GM12878 (cell line): ENCODE data around the gene PTPN2. TPM values are rescaled to one million over a fixed set of nuclear protein-coding genes. Genes with fewer than 3 reads are reported as not detected.

ENCODE experiments used
- ATAC-seq: fragments of 200-7000 bp; cut with Tn5 transposase; 3 replicates; pipeline ENCODE4 v1.9.1; 2020; ENCODE audit warnings: mild to moderate bottlenecking, moderate library complexity
- BruUV-seq: library from RNA; stranded (reverse); fragments of 400-500 nt; replicated peaks from 2 replicates; lab custom pipeline; 2021; lab: Mats Ljungman, UMichigan
- CTCF ChIA-PET: fragments of 300-600 bp; sonication (Branson Sonifier 250); formaldehyde crosslinking; extraction: SDS; loops from one replicate; lab custom pipeline; 2021; ENCODE audit warnings: inconsistent platforms; lab: Yijun Ruan, JAX
- POLR2A ChIA-PET: fragments of 350-600 bp; formaldehyde crosslinking; extraction: SDS; loops from one replicate; lab custom pipeline; 2021; ENCODE audit warnings: inconsistent platforms; lab: Charles Lee
- RAD21 ChIA-PET: fragments of 300-600 bp; sonication (Branson Sonifier 250); formaldehyde crosslinking; loops from one replicate; lab custom pipeline; 2023; ENCODE audit warnings: antibody characterized with exemption; ENCODE audit not compliant: unreplicated experiment; lab: Charles Lee
- SMC1A ChIA-PET: fragments of 300-600 bp; sonication (Branson Sonifier 250); formaldehyde crosslinking; loops from one replicate; lab custom pipeline; 2023; ENCODE audit not compliant: unreplicated experiment, uncharacterized antibody; lab: Charles Lee
- DNase-seq: peaks from one replicate; pipeline ENCODE4 v3.0.0-alpha.2; 2011; ENCODE audit warnings: low read depth, low spot score
- FAIRE-seq: peaks from 3 replicates; lab custom pipeline; 2011; peaks lifted over from hg19 to GRCh38; lab: Jason Lieb, UNC
- H2AFZ ChIP-seq: 2 replicates; pipeline ENCODE4 v1.6.0; 2011; ENCODE audit warnings: low read depth, low read length, control low read depth; ENCODE audit not compliant: control insufficient read depth
- H3K27ac ChIP-seq: 2 replicates; pipeline ENCODE4 v1.5.1; 2011; ENCODE audit warnings: control low read depth; ENCODE audit not compliant: control insufficient read depth, insufficient read depth
- H3K27me3 ChIP-seq, 2 experiments: replicated peaks in 1 of 2; 2 replicates each; pipeline versions ENCODE4 v1.6.0 to v1.6.1; 2011; ENCODE audit warnings: low read length in 1 of 2; ENCODE audit not compliant: control insufficient read depth in 2 of 2, insufficient read depth in 2 of 2
- H3K36me3 ChIP-seq, 2 experiments: 2 replicates each; pipeline ENCODE4 v1.5.1; 2011; ENCODE audit warnings: low read length in 1 of 2; ENCODE audit not compliant: control insufficient read depth in 2 of 2, insufficient read depth in 2 of 2
- H3K4me1 ChIP-seq: 2 replicates; pipeline ENCODE4 v1.6.1; 2011; ENCODE audit warnings: mild to moderate bottlenecking, low read length, moderate library complexity, mixed read lengths; ENCODE audit not compliant: control insufficient read depth, insufficient read depth
- H3K4me2 ChIP-seq: 2 replicates; pipeline ENCODE4 v1.6.0; 2011; ENCODE audit warnings: control low read depth; ENCODE audit not compliant: control insufficient read depth, insufficient read depth
- H3K4me3 ChIP-seq: fragments of 200-600 bp; sonication (generic); 2 replicates; pipeline ENCODE4 v1.5.1; 2016
- H3K79me2 ChIP-seq: 2 replicates; pipeline ENCODE4 v1.6.0; 2011; ENCODE audit warnings: low read length; ENCODE audit not compliant: control insufficient read depth, insufficient read depth
- H3K9ac ChIP-seq: 2 replicates; pipeline ENCODE4 v1.8.0; 2011; ENCODE audit warnings: low read length, control low read depth, mixed read lengths; ENCODE audit not compliant: control insufficient read depth, insufficient read depth
- H3K9me3 ChIP-seq: replicated peaks from 3 replicates; pipeline ENCODE4 v1.5.1; 2011; ENCODE audit warnings: mild to moderate bottlenecking, low read length; ENCODE audit not compliant: control insufficient read depth, insufficient read depth
- H4K20me1 ChIP-seq: 2 replicates; pipeline ENCODE4 v1.6.0; 2011; ENCODE audit not compliant: control insufficient read depth, insufficient read depth
- BACH1 ChIP-seq: fragments of 450-650 bp; IDR thresholded peaks from 2 replicates; pipeline ENCODE4 v1.6.1; 2017; ENCODE audit warnings: mild to moderate bottlenecking, borderline replicate concordance
- HSF1 ChIP-seq: fragments of 150-350 bp; IDR thresholded peaks from 2 replicates; pipeline ENCODE4 v1.6.1; 2014; ENCODE audit warnings: mild to moderate bottlenecking, low read depth, low read length
- TARDBP ChIP-seq: IDR thresholded peaks from 2 replicates; pipeline ENCODE4 v1.6.1; 2016; ENCODE audit warnings: borderline replicate concordance
- WGBS: methylation state at CpG from one replicate; pipeline ENCODE4 v1.1.6; 2016; ENCODE audit warnings: low lambda C conversion rate; ENCODE audit not compliant: insufficient replicate concordance, insufficient coverage; ENCODE audit errors: missing lambda C conversion rate; 5-methylcytosine and 5-hydroxymethylcytosine counted together
- in situ Hi-C: fragments of 300-500 bp; cut with MboI; formaldehyde crosslinking; loops from 9 replicates; pipeline ENCODE4 v1.14.3; 2018; ENCODE audit warnings: mixed read lengths
- intact Hi-C: fragments of 100-400 bp; cut with micrococcal nuclease; formaldehyde crosslinking; loops from one replicate; pipeline ENCODE4 v1.14.2; 2022; ENCODE audit not compliant: unreplicated experiment
- polyA plus RNA-seq, 11 experiments: library from polyadenylated mRNA; depleted of rRNA in 4 of 11; unstranded in 6 of 11; stranded (reverse) in 5 of 11; fragments of >200 nt; fragmentation: Nextera tagmentation in 4 of 11; fragmentation: Illumina TruSeq in 1 of 11; extraction: Ambion mirVana in 4 of 11; extraction: Trizol in 1 of 11; gene quantifications; 1 replicate in 1 of 11; 2 replicates in 10 of 11; pipeline versions ENCODE4 v1.2.1 to v1.2.3, GENCODE V29; 2011 to 2016; ENCODE audit warnings: inconsistent platforms in 2 of 11, missing spikeins in 2 of 11, low read depth in 1 of 11
- total RNA-seq, 4 experiments: library from RNA; depleted of rRNA in 3 of 4; stranded (reverse); fragments of >200 nt in 3 of 4; fragmentation: Illumina TruSeq in 1 of 4; extraction: Trizol in 1 of 4; gene quantifications; 2 replicates each; pipeline versions ENCODE4 v1.2.1 to v1.2.3, GENCODE V29; 2013 to 2021
- TF ChIP-seq, protein P1 (sequence below): fragments of 450-650 bp; IDR thresholded peaks from 2 replicates; pipeline ENCODE4 v1.6.1; 2016; ENCODE audit warnings: mild to moderate bottlenecking

Gene PTPN2
- total and polyA plus RNA-seq, 10 of the 15 experiments (the other 5 are each of a cell fraction or from before 2014, with no cell fraction given): 46.5 to 86.7 (median 64.6) TPM

DNA sequence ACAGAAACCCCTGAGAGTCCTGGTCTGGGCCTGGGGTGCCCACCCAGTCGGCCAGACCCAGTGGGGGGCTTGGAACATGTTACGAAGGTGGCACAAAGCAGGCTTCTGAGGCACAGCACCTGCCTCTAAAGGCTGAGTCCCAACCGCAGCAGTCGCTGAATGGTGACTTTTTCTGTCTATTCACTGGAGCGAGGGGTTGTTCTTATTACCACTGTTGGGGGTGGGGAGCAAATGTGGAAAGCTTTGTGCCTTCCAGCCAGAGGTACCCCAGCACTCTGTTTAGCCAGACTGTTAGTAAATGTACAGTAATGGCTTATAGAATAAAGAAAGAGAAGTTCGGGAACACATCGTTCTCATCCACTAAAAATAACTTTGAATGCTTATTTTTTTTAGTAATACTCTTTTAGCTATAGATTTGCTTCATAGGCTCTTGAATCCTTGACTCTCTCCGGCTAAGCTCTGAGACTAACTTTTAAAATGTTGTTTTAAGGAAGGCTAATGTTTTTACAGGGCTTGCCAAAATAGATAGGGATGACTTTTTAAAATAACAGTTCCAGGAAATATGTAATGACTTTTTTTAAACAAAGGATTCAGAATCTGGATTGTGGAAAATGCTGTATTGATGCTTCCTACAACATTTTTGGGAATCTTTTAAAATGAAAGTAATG, 23.4 kb upstream of the PTPN2 start:
- no peak overlapping the region for H3K9ac ChIP-seq
- ATAC-seq: no peak
- no peaks in the 10 kb centered on the region; the same call in 2 of the 3 replicates for H3K9me3 ChIP-seq
- POLR2A ChIA-PET: interaction anchor here (1.0 kb wide), 1 partner anchor 16 kb away, joined by 3 read pairs; no protein-coding TSS in a partner anchor
- 31% methylated on average over 8 of the region's 8 CpGs for WGBS
- no peaks in the 10 kb centered on the region for H3K79me2 ChIP-seq
- in situ Hi-C loops: no loop called here
- no peak overlapping the region for H3K4me2 ChIP-seq
- TF ChIP-seq TARDBP (no peak), BACH1 (no peak), HSF1 (no peak)
- TF ChIP-seq, protein P1, sequence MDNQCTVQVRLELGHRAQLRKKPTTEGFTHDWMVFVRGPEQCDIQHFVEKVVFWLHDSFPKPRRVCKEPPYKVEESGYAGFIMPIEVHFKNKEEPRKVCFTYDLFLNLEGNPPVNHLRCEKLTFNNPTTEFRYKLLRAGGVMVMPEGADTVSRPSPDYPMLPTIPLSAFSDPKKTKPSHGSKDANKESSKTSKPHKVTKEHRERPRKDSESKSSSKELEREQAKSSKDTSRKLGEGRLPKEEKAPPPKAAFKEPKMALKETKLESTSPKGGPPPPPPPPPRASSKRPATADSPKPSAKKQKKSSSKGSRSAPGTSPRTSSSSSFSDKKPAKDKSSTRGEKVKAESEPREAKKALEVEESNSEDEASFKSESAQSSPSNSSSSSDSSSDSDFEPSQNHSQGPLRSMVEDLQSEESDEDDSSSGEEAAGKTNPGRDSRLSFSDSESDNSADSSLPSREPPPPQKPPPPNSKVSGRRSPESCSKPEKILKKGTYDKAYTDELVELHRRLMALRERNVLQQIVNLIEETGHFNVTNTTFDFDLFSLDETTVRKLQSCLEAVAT: no peak
- TF ChIP-seq, all 136 proteins: peak for 0
- ChIA-PET RAD21 (no interaction called here), CTCF (no interaction called here), SMC1A (interaction anchor here (0.9 kb wide), 1 partner anchor 8 kb away, joined by 3 read pairs; no protein-coding TSS in a partner anchor)
- H3K27ac ChIP-seq: no peak overlapping the region
- H4K20me1 ChIP-seq: no peaks in the 10 kb centered on the region; the same call in 1 of the 2 replicates
- BruUV-seq: no TSS peak
- FAIRE-seq (no peak), DNase-seq (no peak)
- intact Hi-C loops: no loop called here
- H3K27me3 ChIP-seq: peaks cover 1 to 2% of the 10 kb centered on the region in 2 experiments; a peak in 3 of 4 replicates
- no peaks in the 10 kb centered on the region; the same call in 1 of the 2 replicates for H3K4me1 ChIP-seq
- H3K4me3 ChIP-seq: no peak overlapping the region
- no peak overlapping the region for H2AFZ ChIP-seq
- H3K36me3 ChIP-seq: no peaks in the 10 kb centered on the region
